IMR-90 (cell line): ENCODE results near the gene BFAR. TPM values are rescaled to one million over a fixed set of nuclear protein-coding genes. Genes with fewer than 3 reads are reported as not detected.
A peak's percentile ranks its signal among the peaks of the same experiment; 100 is the strongest.

Source experiments
- ATAC-seq: fragments of 200-7000 bp; cut with Tn5 transposase; 2 replicates; pipeline ENCODE4 v1.9.1; 2020; ENCODE audit warnings: low read depth, mild to moderate bottlenecking, moderate library complexity
- BruUV-seq: library from RNA; stranded (reverse); fragments of 400-500 nt; replicated peaks from 2 replicates; lab custom pipeline; 2021; lab: Mats Ljungman, UMichigan
- CTCF ChIA-PET: fragments of 300-600 bp; formaldehyde crosslinking; extraction: SDS; loops from one replicate; lab custom pipeline; 2021; ENCODE audit warnings: antibody characterized with exemption; lab: Yijun Ruan, JAX
- POLR2A ChIA-PET: fragments of 300-600 bp; sonication (Branson Sonifier 250); formaldehyde crosslinking; loops from one replicate; lab custom pipeline; 2022; ENCODE audit warnings: antibody characterized with exemption; ENCODE audit not compliant: unreplicated experiment; lab: Charles Lee
- DNase-seq: peaks from one replicate; pipeline ENCODE4 v3.0.0; 2013
- H2AFZ ChIP-seq: replicated peaks from 2 replicates; pipeline ENCODE3; 2013; ENCODE audit warnings: low read length, mild to moderate bottlenecking; ENCODE audit not compliant: poor library complexity
- H2AK5ac ChIP-seq: 2 replicates; pipeline ENCODE4 v1.6.1; 2013; ENCODE audit warnings: low read depth, low read length, inconsistent platforms
- H2AK9ac ChIP-seq: replicated peaks from 2 replicates; pipeline ENCODE3; 2013; ENCODE audit warnings: mild to moderate bottlenecking, low read depth, low read length, moderate library complexity; ENCODE audit not compliant: poor library complexity
- H2BK120ac ChIP-seq: 2 replicates; pipeline ENCODE4 v1.6.1; 2013; ENCODE audit warnings: low read depth, low read length, inconsistent platforms
- H2BK15ac ChIP-seq: 3 replicates; pipeline ENCODE4 v1.6.1; 2013; ENCODE audit warnings: low read depth, low read length, inconsistent platforms
- H2BK20ac ChIP-seq: 2 replicates; pipeline ENCODE4 v1.6.1; 2013; ENCODE audit warnings: low read depth, mild to moderate bottlenecking, inconsistent platforms, low read length, moderate library complexity
- H2BK5ac ChIP-seq: 2 replicates; pipeline ENCODE4 v1.6.1; 2013; ENCODE audit warnings: mild to moderate bottlenecking, low read depth, low read length, inconsistent platforms; ENCODE audit not compliant: poor library complexity, severe bottlenecking
- H3K14ac ChIP-seq: replicated peaks from 2 replicates; pipeline ENCODE4 v1.6.1; 2013; ENCODE audit warnings: low read depth, low read length, inconsistent platforms
- H3K18ac ChIP-seq: 2 replicates; pipeline ENCODE4 v1.6.1; 2013; ENCODE audit warnings: low read depth, low read length, control low read depth
- H3K23ac ChIP-seq: 2 replicates; pipeline ENCODE4 v1.6.1; 2013; ENCODE audit warnings: low read depth, low read length, inconsistent platforms
- H3K27ac ChIP-seq: 2 replicates; pipeline ENCODE4 v1.5.1; 2013; ENCODE audit warnings: mild to moderate bottlenecking, control low read depth, low read length; ENCODE audit not compliant: insufficient read depth
- H3K27me3 ChIP-seq: 2 replicates; pipeline ENCODE4 v1.6.1; 2013; ENCODE audit warnings: low read length; ENCODE audit not compliant: control insufficient read depth, insufficient read depth
- H3K36me3 ChIP-seq: 2 replicates; pipeline ENCODE4 v1.6.1; 2013; ENCODE audit warnings: low read length, mixed read lengths; ENCODE audit not compliant: control insufficient read depth, insufficient read depth
- H3K4ac ChIP-seq: 2 replicates; pipeline ENCODE4 v1.6.1; 2013; ENCODE audit warnings: low read depth, low read length, inconsistent platforms
- H3K4me1 ChIP-seq: 2 replicates; pipeline ENCODE4 v1.6.1; 2013; ENCODE audit warnings: low read length, mixed read lengths; ENCODE audit not compliant: control insufficient read depth, insufficient read depth
- H3K4me2 ChIP-seq: 2 replicates; pipeline ENCODE4 v1.6.1; 2013; ENCODE audit warnings: low read depth, mild to moderate bottlenecking, control low read depth, low read length, moderate library complexity
- H3K4me3 ChIP-seq: 2 replicates; pipeline ENCODE4 v1.5.1; 2013; ENCODE audit warnings: low read depth, mild to moderate bottlenecking, control low read depth, low read length, moderate library complexity; ENCODE audit not compliant: insufficient read depth
- H3K56ac ChIP-seq: 2 replicates; pipeline ENCODE4 v1.6.1; 2013; ENCODE audit warnings: low read length, inconsistent platforms; ENCODE audit not compliant: insufficient read depth; ENCODE audit errors: extremely low read depth
- H3K79me1 ChIP-seq, 2 experiments: 2 replicates each; pipeline ENCODE4 v1.6.1; 2013; ENCODE audit warnings: low read length in 2 of 2, inconsistent platforms in 1 of 2, low read depth in 1 of 2
- H3K9ac ChIP-seq: 2 replicates; pipeline ENCODE4 v1.6.1; 2013; ENCODE audit warnings: low read depth, low read length, control low read depth
- H3K9me1 ChIP-seq: 2 replicates; pipeline ENCODE4 v1.6.1; 2013; ENCODE audit warnings: low read length, inconsistent platforms; ENCODE audit not compliant: insufficient read depth
- H3K9me3 ChIP-seq: 2 replicates; pipeline ENCODE4 v1.6.1; 2013; ENCODE audit warnings: low read length; ENCODE audit not compliant: control insufficient read depth, insufficient read depth
- H4K20me1 ChIP-seq: 2 replicates; pipeline ENCODE4 v1.6.1; 2013; ENCODE audit warnings: low read length, inconsistent platforms; ENCODE audit not compliant: insufficient read depth
- H4K5ac ChIP-seq: 2 replicates; pipeline ENCODE4 v1.6.1; 2013; ENCODE audit warnings: mild to moderate bottlenecking, low read depth, low read length, control low read depth
- H4K8ac ChIP-seq, 2 experiments: 2 replicates each; pipeline ENCODE4 v1.6.1; 2013; ENCODE audit warnings: low read depth in 2 of 2, low read length in 2 of 2, control low read depth in 1 of 2, inconsistent platforms in 1 of 2
- H4K91ac ChIP-seq: 2 replicates; pipeline ENCODE4 v1.6.1; 2013; ENCODE audit warnings: low read depth, low read length, inconsistent platforms; ENCODE audit not compliant: insufficient read depth
- BHLHE40 ChIP-seq: fragments of 150-350 bp; IDR thresholded peaks from 2 replicates; pipeline ENCODE4 v1.6.1; 2016; ENCODE audit warnings: mild to moderate bottlenecking, low read depth, low read length
- CEBPB ChIP-seq: IDR thresholded peaks from 2 replicates; pipeline ENCODE4 v1.6.1; 2012; ENCODE audit warnings: low read depth, low read length, improper control_type of control experiment
- FOS ChIP-seq: fragments of 150-350 bp; IDR thresholded peaks from 2 replicates; pipeline ENCODE4 v1.6.1; 2016; ENCODE audit warnings: low read depth, low read length
- MAZ ChIP-seq: IDR thresholded peaks from 2 replicates; pipeline ENCODE4 v1.6.1; 2012; ENCODE audit warnings: low read depth, mild to moderate bottlenecking, low read length, improper control_type of control experiment, moderate library complexity, borderline replicate concordance
- MXI1 ChIP-seq: IDR thresholded peaks from 2 replicates; pipeline ENCODE4 v1.6.1; 2012; ENCODE audit warnings: low read depth, mild to moderate bottlenecking, low read length, moderate library complexity, borderline replicate concordance
- NFE2L2 ChIP-seq: fragments of 150-350 bp; IDR thresholded peaks from 2 replicates; pipeline ENCODE4 v1.6.1; 2016; ENCODE audit warnings: low read depth, mild to moderate bottlenecking, low read length
- RFX5 ChIP-seq: IDR thresholded peaks from 2 replicates; pipeline ENCODE4 v1.8.0; 2012; ENCODE audit warnings: low read depth, mild to moderate bottlenecking, low read length, moderate library complexity
- WGBS, 2 experiments: methylation state at CpG; one replicate each; pipeline versions ENCODE4 v1.1.5 to v1.1.7; 2013; ENCODE audit warnings: missing lambda C conversion rate in 2 of 2; ENCODE audit not compliant: insufficient read length in 1 of 2; ENCODE audit errors: extremely low coverage in 2 of 2; 5-methylcytosine and 5-hydroxymethylcytosine counted together
- dilution Hi-C: fragments of 300-500 bp; cut with HindIII; formaldehyde crosslinking; loops from one replicate; pipeline ENCODE4 v1.14.3; 2018; ENCODE audit warnings: low sequenced_read_pairs; ENCODE audit not compliant: unreplicated experiment
- in situ Hi-C: fragments of 300-500 bp; cut with MboI; formaldehyde crosslinking; loops from 3 replicates; pipeline ENCODE4 v1.14.3; 2019; ENCODE audit warnings: low sequenced_read_pairs, inconsistent platforms, mixed read lengths
- intact Hi-C: fragments of 100-400 bp; cut with micrococcal nuclease; formaldehyde crosslinking; loops from 2 replicates; pipeline ENCODE4 v1.10.0; 2022
- polyA plus RNA-seq, 3 experiments: library from polyadenylated mRNA; depleted of rRNA; stranded (reverse); fragments of >200 nt; gene quantifications; 2 replicates each; pipeline ENCODE4 v1.2.3, GENCODE V29; 2012; ENCODE audit warnings: low replicate concordance in 1 of 3
- total RNA-seq: library from RNA; depleted of rRNA; stranded (reverse); fragments of >200 nt; gene quantifications from 2 replicates; pipeline ENCODE4 v1.2.3, GENCODE V29; 2012

BFAR gene
- total and polyA plus RNA-seq, 2 of the 4 experiments (the other 2 are of a cell fraction) = 46.6 to 56.5 TPM

DNA sequence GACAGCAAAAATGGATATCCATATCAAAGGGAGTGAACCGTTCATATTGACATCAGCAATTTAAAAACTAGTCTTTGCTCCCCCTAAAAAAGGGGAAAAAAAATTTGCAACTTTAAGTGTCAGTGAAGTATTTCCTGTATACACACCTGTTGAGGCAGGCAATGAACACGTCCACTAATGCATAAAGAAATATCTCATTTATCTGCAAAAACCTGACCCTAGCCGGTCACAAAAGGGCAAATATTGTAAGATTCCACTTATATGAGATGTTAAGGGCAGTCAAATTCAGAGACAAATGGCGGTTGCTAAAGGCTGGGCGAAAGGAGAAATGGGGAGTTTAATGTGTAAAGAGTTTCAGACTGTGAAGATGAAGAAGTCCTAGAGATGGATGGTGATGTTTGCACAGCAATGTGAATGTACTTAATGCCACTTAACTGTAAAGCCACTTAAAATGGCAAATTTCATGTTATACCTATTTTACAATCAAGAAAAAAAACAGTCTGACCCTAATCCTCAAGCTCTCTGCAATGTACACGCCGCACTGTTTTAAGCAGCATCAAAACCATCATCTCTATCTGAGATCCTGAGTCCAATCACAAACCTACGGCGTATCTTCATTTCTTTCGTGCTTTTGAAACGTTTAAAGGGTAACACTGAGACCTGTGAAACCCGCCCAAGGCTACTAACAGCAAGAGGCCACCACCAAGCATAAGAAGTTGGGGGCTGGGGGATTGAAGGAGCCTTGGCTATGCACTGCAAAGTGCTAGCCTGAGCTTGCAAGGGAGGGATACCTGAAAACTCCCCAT, 3.7 kb upstream of the BFAR start (continued):
- TF ChIP-seq MXI1 (no peak), NFE2L2 (no peak)

DNA sequence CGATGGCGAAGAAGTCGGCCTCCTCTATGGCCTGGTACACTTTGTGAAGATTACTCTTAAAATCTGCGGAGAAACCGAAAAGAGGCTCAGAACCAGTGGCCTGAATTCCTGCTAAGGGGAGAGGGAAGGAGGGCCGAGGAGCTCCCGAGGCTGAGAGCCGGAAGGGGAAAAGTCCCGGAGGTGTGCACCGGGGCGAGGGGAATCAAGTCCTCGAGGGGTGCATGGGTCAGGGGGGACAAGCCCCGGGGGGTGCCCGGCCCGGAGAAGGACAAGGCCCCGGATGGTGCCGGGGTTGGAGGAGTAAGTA, 3.2 kb upstream of the BFAR start:
- 6% methylated on average over 6 of the region's 17 CpGs; no CpG with 5 or more reads in 1 of the 2 experiments for WGBS, 2 experiments
- peaks cover 18 to 39% of the 10 kb centered on the region in 2 experiments for H3K79me1 ChIP-seq
- H3K9me1 ChIP-seq = no peaks in the 10 kb centered on the region; the same call in 1 of the 2 replicates
- no peaks in the 10 kb centered on the region for H3K9me3 ChIP-seq
- peak overlapping the region; percentile 72; the same call in 1 of the 2 replicates for H3K56ac ChIP-seq
- no peaks in the 10 kb centered on the region for H3K27me3 ChIP-seq
- no peak overlapping the region for H2BK5ac ChIP-seq
- H3K4me1 ChIP-seq = peaks cover 6% of the 10 kb centered on the region
- H2AK5ac ChIP-seq = peak overlapping the region; percentile 79
- H3K4me3 ChIP-seq = peak overlapping the region; percentile 73
- H2BK20ac ChIP-seq = no peak overlapping the region
- TF ChIP-seq FOS = no peak
- no peak for TF ChIP-seq NFE2L2
- TF ChIP-seq CEBPB = no peak
- no peak for TF ChIP-seq MAZ
- TF ChIP-seq MXI1 = no peak
- TF ChIP-seq RFX5 = no peak
- no peak for TF ChIP-seq BHLHE40
- H4K8ac ChIP-seq = peak overlapping the region; percentile 86 to 92
- H4K20me1 ChIP-seq = peaks cover 9% of the 10 kb centered on the region
- H3K9ac ChIP-seq = peak overlapping the region; percentile 86
- DNase-seq = no peak
- in situ Hi-C loops = loop anchor here (25.0 kb wide), 1 partner anchor 333 kb away; no protein-coding TSS in a partner anchor
- peak overlapping the region; percentile 89 for H3K23ac ChIP-seq
- peak overlapping the region; percentile 96 for H2AK9ac ChIP-seq
- BruUV-seq = no TSS peak
- no peak overlapping the region for H3K18ac ChIP-seq
- no peak overlapping the region for H2BK15ac ChIP-seq
- intact Hi-C loops = no loop called here
- H4K91ac ChIP-seq = peak overlapping the region; percentile 53; the same call in 1 of the 2 replicates
- peaks cover 7% of the 10 kb centered on the region for H3K36me3 ChIP-seq
- ChIA-PET POLR2A (no interaction called here), CTCF (no interaction called here)
- H2AFZ ChIP-seq = peak overlapping the region; percentile 94
- H3K27ac ChIP-seq = peak overlapping the region; percentile 81
- peak overlapping the region; percentile 99 for H3K4me2 ChIP-seq
- dilution Hi-C loops = no loop called here
- peak overlapping the region; percentile 86 for H3K14ac ChIP-seq
- peak overlapping the region; percentile 42 for H4K5ac ChIP-seq
- no peak overlapping the region; the same call in 1 of the 2 replicates for H2BK120ac ChIP-seq
- peak overlapping the region; percentile 84 for H3K4ac ChIP-seq
- ATAC-seq = no peak; the same call in 1 of the 2 replicates
